Measurements from ENCODE around the gene POU4F2.

GRCh38 chr4:146632770-146633470 is 5.8 kb upstream of the POU4F2 start:
- TF ChIP-seq CTCF (IDR thresholded peaks at IDR 0.05; ENCODE audit: poor library complexity) (no peak), EZH2 (IDR thresholded peaks at IDR 0.05; ENCODE audit: borderline replicate concordance) (peak; percentile 48)

Measured in hepatocyte (in vitro differentiated cells).